ENCODE results near the gene GNAS. TPM values are rescaled to one million over a fixed set of nuclear protein-coding genes. Genes with fewer than 3 reads are reported as not detected.

Gene GNAS
- 1,218 to 1,240 TPM (median 1,226 TPM) in 3 replicates for total RNA-seq

- H3K4me1 Mint-ChIP-seq, result peaks cover 39% of the 10 kb centered on the region
- H3K27ac Mint-ChIP-seq, result no peak within 1 kb of the TSS
- DNase-seq (ENCODE audit: low spot score in 2 of 2, unreplicated experiment in 2 of 2), result peak in 1 of 2 experiments; percentile 71
- no peaks in the 10 kb centered on the region for H3K9me3 Mint-ChIP-seq
- H3K27me3 Mint-ChIP-seq (ENCODE audit: low read depth), result peaks cover 87% of the 10 kb centered on the region
- peak within 1 kb of the TSS; percentile 83 for H3K4me3 Mint-ChIP-seq
- peak; percentile 50 for TF ChIP-seq CTCF (IDR thresholded peaks at IDR 0.05; ENCODE audit: unreplicated experiment)
- H3K36me3 Mint-ChIP-seq, result no peaks in the 10 kb centered on the region
Observed at GRCh38 chr20:58852543-58853271, at the start of gene GNAS. GNAS (plus strand) TSS chr20:58852716.

GRCh38 chr20:58803533-58803932 lies 49.0 kb upstream of the GNAS start:
- peaks cover 4% of the 10 kb centered on the region for H3K4me1 Mint-ChIP-seq
- H3K27ac Mint-ChIP-seq, result no peak overlapping the region
- DNase-seq (ENCODE audit: low spot score in 2 of 2, unreplicated experiment in 2 of 2), result no peak
- H3K27me3 Mint-ChIP-seq (ENCODE audit: low read depth), result peaks cover 44% of the 10 kb centered on the region
- TF ChIP-seq CTCF (IDR thresholded peaks at IDR 0.05; ENCODE audit: unreplicated experiment), result no peak
- no peaks in the 10 kb centered on the region for H3K9me3 Mint-ChIP-seq
- no peak overlapping the region for H3K4me3 Mint-ChIP-seq
- no peaks in the 10 kb centered on the region for H3K36me3 Mint-ChIP-seq

GRCh38 chr20:58807801-58808200 lies 44.7 kb upstream of the GNAS start:
- Mint-ChIP-seq H3K27me3 (ENCODE audit: low read depth) (peaks cover 28% of the 10 kb centered on the region), H3K9me3 (no peaks in the 10 kb centered on the region), H3K36me3 (no peaks in the 10 kb centered on the region), H3K27ac (no peak overlapping the region), H3K4me1 (peaks cover 4% of the 10 kb centered on the region), H3K4me3 (no peak overlapping the region)
- no peak for DNase-seq (ENCODE audit: low spot score in 2 of 2, unreplicated experiment in 2 of 2)
- TF ChIP-seq CTCF (IDR thresholded peaks at IDR 0.05; ENCODE audit: unreplicated experiment), result no peak

- H3K27me3 Mint-ChIP-seq (ENCODE audit: low read depth), result peaks cover 27% of the 10 kb centered on the region
- H3K4me3 Mint-ChIP-seq, result no peak overlapping the region
- DNase-seq (ENCODE audit: low spot score in 2 of 2, unreplicated experiment in 2 of 2), result no peak
- TF ChIP-seq CTCF (IDR thresholded peaks at IDR 0.05; ENCODE audit: unreplicated experiment), result no peak
- no peak overlapping the region for H3K27ac Mint-ChIP-seq
- no peaks in the 10 kb centered on the region for H3K9me3 Mint-ChIP-seq
- H3K36me3 Mint-ChIP-seq, result no peaks in the 10 kb centered on the region
- H3K4me1 Mint-ChIP-seq, result peaks cover 4% of the 10 kb centered on the region
Observed at GRCh38 chr20:58808271-58809046, 44.1 kb upstream of the GNAS start.

- Mint-ChIP-seq H3K27me3 (ENCODE audit: low read depth) (peaks cover 17% of the 10 kb centered on the region), H3K27ac (no peak overlapping the region), H3K4me3 (no peak overlapping the region), H3K4me1 (no peaks in the 10 kb centered on the region), H3K9me3 (no peaks in the 10 kb centered on the region), H3K36me3 (no peaks in the 10 kb centered on the region)
- no peak for DNase-seq (ENCODE audit: low spot score in 2 of 2, unreplicated experiment in 2 of 2)
- TF ChIP-seq CTCF (IDR thresholded peaks at IDR 0.05; ENCODE audit: unreplicated experiment), result no peak
Observed at GRCh38 chr20:58810116-58810878, 42.2 kb upstream of the GNAS start.
